Activated CD4-positive, alpha-beta T cell treated with anti-CD3 and anti-CD28 coated beads, Interleukin-2, amount 50 U/mL, for 16 hours (primary cell): Measurements from ENCODE around the gene FAT2.
A peak's percentile ranks its signal among the peaks of the same experiment; 100 is the strongest.

Experiments
- DNase-seq: peaks from one replicate; pipeline ENCODE4 v3.0.0-alpha.2; 2020

The FAT2 gene, protein sequence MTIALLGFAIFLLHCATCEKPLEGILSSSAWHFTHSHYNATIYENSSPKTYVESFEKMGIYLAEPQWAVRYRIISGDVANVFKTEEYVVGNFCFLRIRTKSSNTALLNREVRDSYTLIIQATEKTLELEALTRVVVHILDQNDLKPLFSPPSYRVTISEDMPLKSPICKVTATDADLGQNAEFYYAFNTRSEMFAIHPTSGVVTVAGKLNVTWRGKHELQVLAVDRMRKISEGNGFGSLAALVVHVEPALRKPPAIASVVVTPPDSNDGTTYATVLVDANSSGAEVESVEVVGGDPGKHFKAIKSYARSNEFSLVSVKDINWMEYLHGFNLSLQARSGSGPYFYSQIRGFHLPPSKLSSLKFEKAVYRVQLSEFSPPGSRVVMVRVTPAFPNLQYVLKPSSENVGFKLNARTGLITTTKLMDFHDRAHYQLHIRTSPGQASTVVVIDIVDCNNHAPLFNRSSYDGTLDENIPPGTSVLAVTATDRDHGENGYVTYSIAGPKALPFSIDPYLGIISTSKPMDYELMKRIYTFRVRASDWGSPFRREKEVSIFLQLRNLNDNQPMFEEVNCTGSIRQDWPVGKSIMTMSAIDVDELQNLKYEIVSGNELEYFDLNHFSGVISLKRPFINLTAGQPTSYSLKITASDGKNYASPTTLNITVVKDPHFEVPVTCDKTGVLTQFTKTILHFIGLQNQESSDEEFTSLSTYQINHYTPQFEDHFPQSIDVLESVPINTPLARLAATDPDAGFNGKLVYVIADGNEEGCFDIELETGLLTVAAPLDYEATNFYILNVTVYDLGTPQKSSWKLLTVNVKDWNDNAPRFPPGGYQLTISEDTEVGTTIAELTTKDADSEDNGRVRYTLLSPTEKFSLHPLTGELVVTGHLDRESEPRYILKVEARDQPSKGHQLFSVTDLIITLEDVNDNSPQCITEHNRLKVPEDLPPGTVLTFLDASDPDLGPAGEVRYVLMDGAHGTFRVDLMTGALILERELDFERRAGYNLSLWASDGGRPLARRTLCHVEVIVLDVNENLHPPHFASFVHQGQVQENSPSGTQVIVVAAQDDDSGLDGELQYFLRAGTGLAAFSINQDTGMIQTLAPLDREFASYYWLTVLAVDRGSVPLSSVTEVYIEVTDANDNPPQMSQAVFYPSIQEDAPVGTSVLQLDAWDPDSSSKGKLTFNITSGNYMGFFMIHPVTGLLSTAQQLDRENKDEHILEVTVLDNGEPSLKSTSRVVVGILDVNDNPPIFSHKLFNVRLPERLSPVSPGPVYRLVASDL (N-terminal part only)

DNA sequence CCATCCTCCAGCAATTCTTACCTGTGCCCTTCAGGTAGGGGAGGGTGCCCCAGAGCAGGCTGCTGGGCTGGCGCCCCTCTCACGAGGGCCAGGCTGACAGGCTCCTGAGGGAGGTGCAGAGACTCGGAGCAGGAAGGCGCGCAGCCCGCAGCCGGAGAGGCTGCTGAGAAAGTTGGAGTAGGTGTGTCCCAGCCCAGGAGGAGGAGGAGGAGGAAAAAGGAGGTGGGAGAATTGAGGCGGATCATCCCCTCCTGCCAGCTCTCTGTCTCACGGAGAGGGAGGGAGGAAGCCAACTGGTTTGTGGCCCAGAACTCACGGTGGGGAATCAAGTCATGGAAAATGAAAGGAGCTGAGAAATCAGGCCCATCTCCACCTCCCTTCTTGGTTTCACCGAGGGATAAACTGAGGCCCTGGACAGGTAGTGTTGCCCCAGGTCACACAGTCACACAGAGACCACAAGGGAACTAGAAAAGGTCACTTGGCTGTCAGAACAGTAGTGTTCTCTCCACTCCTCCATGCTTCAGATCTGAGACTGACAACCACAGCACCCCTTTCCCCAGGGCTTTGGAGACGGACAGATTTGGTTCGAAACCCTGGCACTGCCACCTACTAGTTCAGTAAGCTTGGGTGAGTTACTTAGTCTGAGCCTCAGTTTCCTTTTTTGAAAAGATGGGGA lies at the start of gene FAT2:
Gene FAT2, minus strand, starts transcription at position 188 of the 676 bp plus-strand sequence. CDS start 22,400 bp downstream, outside the sequence.
- DNase-seq, result no peak

DNA sequence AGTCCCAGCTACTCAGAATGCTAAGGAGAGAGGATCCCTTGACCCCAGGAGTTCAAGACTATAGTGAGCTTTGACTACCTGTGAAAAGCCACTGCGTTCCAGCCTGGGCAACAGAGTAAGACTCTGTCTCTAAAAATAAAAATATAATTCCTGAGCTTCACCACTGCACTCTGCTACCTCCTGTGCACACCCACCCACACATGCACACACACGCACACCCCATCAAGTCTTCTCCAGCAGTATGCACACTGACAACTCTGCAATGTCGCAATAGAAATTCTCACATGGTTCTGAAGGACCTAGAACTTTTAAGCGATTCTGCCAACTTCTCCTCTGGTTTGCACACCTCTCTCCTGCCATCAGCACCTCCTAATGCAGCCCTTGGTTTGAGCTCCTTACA lies 47.5 kb upstream of the FAT2 start:
- no peak for DNase-seq

DNA sequence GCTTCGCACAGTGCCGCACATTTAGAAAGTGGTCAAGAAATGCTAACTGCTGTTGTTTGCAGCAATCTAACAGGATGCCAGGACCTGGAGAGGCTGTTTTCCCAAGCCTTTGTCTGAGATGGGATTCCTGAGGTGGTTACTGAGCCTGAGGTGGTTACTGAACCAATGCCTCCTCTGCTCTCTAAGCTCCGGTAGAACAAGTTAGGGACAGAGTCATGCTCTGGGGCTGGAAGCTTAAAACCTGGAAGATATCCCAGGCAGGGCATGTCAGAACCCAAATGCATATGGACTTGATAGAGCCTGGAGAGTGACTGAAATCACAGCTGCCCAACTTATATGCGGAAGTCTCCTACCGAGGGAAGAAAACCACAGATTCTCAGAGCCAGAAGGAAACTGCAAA lies 46.5 kb upstream of the FAT2 start:
- no peak for DNase-seq

DNA sequence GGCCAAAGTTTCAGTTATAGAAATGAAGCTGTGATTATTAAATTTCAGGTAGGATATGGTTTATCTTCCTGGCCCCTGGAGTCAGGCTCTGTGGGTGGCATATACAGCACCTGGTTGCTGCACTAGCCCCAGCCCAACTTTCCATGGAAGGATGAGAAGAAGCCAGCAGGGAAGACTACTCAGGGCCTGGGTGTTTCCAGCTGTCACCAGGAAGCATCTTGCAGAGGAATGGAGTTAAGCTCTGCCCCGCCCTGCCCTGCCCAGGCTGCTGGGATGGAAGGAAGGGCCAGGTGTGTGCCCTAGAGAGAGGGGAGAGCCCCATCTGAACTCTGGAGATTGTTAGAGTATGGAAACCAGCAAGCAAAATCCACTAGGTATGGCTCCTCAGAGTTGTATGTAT lies 42.8 kb upstream of the FAT2 start:
- no peak for DNase-seq

DNA sequence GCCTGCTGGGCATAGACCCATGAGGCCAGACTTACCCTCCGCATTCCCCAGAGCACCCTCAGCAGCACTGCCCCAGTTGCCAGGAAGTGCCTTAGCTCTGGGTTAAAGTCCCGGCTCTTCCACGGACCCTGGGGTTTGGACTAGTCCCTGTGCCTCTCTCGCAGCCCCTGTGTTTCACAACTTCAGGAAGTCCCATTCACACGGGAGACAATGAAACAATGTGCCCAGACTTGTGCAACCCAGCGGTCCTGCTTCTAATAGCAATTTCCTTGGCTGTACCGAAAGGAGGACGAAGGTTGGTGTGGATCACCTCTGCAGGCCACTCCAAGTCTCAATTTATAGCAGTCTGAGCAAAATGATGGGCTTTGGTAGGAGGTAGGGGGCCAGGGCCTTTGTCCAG lies 41.8 kb upstream of the FAT2 start:
- no peak for DNase-seq

DNA sequence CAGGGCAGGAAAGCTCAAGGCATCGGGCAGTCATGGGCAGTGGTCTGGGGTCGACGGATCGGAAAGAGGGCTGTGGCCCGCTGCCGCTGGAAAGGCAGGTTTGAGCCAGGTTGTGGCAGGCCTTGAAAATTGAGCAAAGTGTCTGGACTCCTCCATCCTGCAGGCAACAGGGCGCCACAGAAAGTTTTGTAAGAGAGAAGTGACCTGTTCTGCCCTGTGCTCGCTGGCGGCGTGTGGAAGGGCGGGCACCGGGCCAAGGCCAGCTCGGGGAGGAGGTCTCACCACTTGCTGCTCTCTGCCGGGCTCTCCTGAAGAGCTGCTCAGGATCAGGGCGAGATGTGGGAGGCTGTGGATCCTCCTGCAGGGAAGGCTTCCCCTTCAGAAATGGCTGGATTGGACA lies 41.4 kb upstream of the FAT2 start:
- no peak for DNase-seq

DNA sequence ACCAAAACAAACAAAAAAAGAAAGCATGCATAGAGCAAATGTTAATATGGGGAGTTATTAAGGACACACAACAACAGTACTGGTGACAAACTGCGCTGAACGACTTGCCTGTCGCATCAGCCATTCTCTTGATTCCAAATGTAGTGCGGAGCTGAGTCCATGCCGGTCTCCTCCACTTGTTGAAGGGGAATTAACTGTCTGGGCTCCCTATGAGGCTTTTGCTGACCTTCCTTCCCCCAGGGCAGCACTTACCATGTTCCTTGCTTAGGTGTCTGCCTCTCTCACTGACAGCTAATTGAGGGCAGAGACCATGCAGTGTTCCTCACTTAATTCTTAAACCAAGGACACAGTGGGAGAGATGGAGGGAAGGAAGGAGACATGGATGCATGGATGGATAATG lies 40.8 kb upstream of the FAT2 start:
- DNase-seq, result no peak

DNA sequence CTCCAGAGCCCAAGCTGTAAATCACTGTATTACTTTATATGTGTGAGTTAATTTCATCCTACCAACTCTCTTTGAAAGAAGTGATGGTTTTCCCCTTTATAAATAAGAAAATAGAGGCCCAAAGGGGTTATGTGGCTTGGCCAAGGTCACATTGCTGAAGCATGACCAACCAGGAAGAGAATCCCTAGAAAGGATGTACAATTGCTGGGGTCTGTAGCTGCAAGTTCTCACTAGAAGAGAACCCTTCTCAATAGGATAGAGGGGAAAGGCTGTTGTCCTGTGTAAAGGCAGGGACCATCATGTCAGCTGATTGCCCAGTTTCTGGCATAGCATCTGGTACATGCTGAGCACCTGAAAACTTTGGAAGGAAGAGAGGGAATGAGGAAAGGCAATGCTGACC lies 39.0 kb upstream of the FAT2 start:
- DNase-seq, result no peak

DNA sequence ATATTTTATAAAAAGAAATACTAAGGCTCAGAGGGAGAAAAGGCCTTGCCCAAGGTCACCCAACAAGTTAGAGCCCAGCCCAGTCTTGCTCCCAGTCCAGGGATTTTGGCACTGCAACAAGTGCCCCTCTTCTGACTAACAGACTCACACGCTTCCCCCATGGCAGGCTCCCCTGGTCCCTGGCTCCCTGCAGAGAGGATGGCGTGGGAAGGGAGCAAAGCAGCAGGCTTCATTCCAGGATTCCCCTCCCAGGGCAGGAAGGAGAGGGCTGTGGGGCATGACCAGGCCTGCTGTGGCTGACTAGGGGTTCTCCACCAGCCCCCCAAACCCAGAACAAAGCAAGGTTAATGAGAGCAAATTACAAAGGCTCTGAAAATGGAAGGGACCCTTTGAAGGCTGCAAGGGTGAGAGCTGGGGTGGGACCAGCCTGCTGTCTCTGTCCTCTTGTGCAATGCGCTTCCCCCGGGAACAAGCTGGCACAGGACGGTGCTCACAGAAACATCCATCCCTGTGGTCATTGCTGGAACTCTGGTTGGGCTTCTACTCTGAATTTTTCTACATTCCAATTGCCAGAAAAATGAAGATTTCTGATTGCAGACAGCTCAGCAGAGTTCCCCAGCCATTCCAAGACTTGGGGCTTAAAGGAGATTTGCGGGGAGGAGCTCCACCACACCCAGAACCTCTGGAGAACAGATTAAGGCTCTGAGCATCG lies 37.1 kb upstream of the FAT2 start:
- DNase-seq, result no peak

DNA sequence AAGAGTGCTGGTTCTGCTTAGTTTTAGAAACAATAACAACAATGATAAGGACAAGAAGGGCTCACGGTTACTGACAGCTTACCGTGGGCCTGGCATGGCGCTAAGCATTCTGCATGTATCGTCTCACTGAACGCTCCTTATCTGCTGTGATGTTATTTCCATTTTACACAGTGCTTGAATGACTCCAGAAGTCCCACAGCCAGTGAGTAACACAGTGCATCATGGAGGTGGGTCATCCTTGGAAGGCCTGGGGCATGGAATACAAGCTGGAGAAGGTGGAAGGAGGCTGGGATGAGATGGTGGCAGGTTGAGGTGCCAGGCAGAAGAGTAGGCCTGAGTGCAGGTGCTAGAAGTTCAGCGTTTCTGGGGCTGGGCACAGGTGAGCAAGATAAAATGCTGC lies 36.5 kb upstream of the FAT2 start:
- DNase-seq, result no peak

DNA sequence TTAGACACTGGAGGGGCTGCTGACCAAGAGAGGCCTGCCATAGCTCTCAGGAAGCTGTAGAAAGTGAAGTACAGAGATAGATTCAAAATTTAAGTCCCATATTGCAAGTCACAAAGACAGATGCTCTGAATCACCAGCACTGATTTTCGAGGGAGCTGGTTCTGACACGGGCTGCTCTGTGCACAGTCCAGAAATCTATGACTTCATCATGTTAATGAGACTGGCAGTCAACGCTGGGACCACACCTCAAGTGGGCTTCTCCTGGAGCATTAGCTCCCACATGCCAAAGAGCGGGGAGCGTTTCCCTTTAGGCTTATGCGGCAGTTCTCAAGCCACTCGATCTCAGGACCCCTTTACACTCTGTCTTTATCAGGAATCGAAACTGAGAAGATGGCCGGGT lies 34.2 kb upstream of the FAT2 start:
- DNase-seq, result no peak

DNA sequence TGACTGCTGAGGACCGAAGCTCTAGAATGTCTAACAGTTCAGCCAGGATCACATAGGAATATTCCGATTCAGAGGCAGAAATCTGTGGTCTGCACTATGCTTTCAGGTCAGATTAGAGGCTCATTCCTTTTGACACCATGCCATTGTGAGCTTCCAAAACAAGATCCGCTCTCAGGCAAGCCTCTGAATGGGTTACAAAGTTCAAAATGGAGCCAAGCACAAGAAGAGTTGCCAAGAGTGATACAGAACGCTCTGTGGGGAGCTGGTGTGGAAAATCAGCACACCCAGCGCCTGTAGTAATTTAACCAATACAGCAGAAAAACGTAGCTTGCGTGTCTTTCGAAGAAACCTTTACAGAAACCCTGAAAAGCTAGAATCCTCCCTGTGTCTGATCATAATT lies 33.3 kb upstream of the FAT2 start:
- DNase-seq, result no peak

DNA sequence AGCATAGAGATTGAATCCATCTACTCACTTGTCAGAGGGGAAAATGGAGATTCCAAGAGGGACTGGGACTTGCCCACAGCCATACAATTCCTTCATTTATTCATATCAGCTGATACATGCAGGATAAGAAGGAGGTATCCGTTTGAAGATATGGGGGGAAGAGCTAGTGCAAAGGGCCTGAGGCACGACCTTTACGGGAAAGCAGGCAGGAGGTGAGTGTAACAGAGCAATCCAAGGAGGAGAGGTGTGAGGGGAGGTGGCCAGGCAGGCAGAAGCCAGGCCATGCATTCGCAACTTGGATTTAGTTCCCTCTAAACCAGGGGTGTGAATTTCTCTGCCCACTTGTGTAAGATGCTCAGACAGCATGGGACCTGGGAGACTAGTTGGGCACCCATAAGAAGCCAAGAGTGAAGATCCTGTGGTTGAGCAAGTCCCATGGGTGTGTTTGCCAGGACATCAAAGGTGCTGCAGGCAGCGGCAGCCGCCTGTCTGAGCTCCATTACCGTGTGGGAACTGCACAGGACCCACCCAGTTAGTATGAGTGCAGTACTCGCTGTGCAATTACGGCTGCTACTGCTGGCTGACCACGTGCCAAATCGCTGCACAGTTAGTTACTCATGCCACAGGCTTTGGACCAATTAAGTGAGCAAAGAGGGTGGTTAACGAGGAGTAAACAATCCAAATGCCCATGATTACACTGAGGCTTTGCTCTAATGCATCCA lies 31.4 kb upstream of the FAT2 start:
- no peak for DNase-seq

DNA sequence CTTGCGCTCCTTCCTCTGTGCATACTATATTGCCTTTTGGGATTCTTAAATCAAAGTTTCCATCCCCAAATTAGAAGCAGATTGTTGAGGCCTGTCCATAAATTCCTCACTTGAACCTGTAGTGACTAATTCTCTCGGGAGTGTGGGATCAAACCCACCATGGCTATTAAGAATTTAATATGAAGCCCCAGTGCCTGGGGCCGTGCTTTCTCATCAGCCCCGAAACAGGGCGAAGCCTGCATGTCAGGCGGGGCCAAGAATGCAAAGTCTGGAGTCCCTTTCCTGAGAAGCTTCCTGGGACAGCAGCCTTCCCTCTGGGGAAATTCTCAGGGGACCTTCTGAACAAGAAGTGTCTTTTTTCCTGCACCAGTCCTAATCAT lies 29.3 kb upstream of the FAT2 start:
- no peak for DNase-seq

DNA sequence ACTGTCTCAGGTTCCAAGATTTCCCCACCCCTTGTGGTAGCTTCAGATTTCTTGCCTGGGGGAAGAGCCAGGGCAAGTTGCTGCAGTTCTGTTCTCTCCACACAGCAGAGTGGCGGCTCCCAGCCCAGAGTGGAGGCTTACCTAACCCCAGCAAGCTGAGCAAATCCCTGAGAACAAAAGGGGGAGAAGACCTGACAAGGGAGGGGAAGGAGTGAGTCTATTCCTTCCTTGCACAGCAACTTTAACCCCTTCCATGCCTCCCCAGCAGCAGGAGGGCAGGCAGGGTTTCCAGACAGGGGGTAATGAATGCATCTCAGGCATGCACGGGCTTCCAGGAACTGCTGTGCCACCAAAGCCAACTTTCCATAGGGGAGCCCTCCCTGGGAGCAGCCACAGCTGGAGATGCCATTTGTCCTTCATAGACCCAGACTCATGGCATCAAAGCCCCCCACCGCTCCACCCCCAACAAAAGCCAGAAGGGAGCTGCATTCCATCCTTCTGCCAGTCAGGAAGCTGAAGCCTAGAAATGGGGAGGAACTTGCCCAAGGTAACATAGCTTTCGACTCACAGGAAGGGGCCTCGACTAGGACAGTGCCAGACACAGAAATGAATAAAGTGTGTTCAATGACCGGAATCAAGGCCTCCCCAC lies 28.8 kb upstream of the FAT2 start:
- no peak for DNase-seq

DNA sequence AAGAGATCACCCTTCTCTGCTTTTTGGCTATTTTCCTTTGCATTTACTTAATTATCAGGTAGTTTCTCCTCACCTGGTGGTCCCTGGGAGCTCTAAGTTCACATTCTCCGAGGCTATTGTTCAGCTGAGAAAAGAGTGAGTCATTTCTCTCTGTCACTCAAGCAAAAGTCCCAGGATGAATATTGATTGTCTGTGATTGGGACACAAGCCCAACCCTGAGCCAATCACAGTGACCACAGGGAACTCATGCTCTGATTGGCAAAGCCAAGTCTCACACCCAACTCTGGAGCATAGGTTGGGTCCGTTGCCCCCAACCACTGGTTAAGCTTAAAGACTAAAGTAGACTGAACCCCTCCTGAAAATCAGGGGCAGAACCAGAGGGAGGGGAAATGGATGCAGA lies 27.8 kb upstream of the FAT2 start:
- no peak for DNase-seq

DNA sequence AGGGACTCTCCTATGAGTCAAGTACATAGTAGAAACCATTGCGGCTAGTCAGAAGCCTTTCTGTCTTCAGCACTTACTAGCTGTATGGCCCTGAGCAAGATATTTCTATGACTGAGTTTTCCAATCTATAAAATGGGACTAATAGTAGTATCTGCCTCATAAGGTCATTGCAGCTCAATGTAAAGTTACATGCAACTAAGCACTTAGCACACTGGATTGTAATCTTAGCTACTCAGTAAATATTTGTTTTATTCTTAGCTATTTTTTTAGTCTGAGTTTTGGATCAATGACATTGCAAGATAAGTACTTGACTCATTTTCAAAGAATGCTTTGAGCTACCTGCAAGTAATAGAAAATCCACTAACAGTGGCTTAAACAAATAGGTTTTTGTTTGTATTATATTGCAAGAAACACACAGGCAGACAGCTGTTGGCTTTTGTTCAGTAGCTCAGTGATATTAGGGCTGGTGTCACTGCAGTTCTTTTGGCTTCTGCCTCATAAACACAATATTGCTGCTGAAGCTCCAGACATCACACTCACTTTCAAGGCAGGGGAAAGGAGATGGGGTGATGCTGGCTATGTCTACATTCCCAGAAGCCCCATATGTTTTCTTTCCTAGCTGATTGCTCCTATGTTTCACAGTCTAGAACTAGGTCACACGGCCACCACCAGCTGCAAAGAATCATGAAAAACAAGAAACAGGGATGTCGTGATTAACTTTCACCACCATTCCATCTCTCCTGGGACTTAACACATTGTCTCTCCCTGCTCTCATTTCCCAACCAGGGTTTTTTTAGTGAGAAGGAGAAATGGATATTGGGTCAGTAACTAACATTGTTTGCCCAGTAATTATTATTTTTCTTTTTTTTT lies 26.9 kb upstream of the FAT2 start:
- no peak for DNase-seq

DNA sequence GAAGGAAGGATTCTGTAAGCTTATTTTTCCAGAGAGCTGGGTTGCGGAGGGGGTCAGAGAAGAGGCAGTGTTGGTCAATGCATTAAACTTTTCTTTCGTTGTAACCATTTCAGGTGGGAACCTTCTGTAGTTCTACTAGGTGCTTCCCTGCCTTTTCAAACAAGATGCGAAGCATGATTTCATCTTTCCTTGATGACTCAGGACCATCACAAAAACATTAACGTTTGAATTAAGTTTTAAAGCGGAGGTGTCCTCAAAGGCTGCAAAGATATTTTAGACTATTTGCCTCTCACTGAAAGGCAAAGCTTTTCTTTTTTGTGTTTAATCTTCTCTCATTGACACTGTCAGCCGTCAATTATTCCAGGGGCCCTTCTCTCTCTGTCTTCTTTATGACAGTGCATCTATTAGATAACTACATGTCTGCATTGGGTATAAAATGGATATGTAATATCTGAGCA lies 26.3 kb upstream of the FAT2 start:
- no peak for DNase-seq

DNA sequence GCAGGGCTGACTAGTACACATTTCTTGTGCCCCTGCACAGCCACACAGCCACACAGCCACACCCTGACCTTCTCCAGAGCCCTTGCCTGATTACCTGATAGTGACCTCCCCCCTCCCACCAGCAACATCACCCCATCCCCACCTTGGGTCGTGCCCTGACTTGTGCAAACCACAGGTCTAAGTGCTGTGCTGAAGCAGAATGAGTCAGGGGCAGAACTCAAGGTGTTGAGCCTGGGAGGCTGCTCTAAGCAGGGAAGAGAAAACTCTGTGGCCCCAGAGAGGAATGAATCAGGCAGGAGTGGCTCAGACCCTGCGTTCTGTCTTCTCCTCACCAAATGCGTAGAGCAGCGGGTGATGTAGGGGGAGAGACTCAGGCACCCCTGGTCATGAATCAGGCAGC lies 24.3 kb upstream of the FAT2 start:
- DNase-seq, result peak; percentile 12

DNA sequence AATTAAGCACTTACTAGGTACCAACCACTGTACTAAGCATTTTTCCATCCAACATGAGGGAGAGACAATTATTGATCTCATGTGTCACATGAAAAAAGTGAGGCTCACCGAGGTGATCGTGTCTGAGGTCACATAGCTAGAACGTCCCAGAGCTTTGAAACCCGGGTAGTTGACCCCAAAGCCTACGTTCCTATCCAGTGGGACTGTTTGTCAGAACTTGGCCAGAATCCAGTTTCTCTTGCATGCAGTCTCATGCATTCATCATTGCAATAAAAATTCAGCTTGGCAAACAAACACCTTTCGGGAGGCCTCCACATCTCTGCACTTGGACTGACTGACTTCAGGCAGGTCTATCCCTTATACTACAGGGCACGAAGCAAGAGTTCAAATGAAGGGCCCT lies 23.4 kb upstream of the FAT2 start:
- no peak for DNase-seq
